ENCODE results near the gene TSC22D2.
A peak's percentile ranks its signal among the peaks of the same experiment; 100 is the strongest.

The TSC22D2 gene

GRCh38 chr3:150408221-150409124 lies at the start of gene TSC22D2:
TSC22D2 (plus strand) TSS chr3:150408298; CDS start chr3:150409351, 1,053 bp downstream.
- peaks cover 0 to 48% (median 24%) of the 10 kb centered on the region in 5 donors for H3K4me1 ChIP-seq (ENCODE audit: control insufficient read depth in 5 of 5, insufficient read depth in 5 of 5, low read length in 5 of 5)

DNA sequence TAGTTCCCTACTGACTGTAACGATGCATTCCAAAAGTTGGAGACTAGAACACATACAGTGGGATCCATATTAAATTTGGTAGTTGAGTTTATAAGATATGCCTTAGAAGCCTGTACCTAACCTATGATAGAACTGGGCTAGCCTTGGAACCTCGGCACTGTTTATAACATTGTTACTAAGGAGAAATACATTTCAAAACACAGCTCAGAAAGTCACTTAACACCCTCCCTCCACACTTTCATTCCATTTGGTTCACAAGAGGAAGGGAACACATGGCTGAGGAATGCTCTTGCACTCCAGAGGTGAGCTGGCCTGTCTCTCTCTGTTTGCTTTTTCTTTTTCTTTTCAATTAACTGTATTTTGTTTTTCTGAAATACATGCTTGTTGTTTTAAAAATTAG lies 48.7 kb upstream of the TSC22D2 start:
- H3K9me3 ChIP-seq (ENCODE audit: control insufficient read depth in 5 of 5, low read length in 5 of 5), result no peaks in the 10 kb centered on the region
- no peaks in the 10 kb centered on the region for H3K4me1 ChIP-seq (ENCODE audit: control insufficient read depth in 5 of 5, insufficient read depth in 5 of 5, low read length in 5 of 5)
- no peaks in the 10 kb centered on the region for H3K27me3 ChIP-seq (ENCODE audit: control insufficient read depth in 5 of 5, insufficient read depth in 4 of 5, low read length in 5 of 5)
- no peaks in the 10 kb centered on the region for H3K36me3 ChIP-seq (ENCODE audit: control insufficient read depth in 5 of 5, insufficient read depth in 5 of 5, low read length in 5 of 5)
- H3K27ac ChIP-seq (ENCODE audit: low read depth, low read length), result no peak overlapping the region
- no peak overlapping the region for H3K4me3 ChIP-seq (ENCODE audit: low read depth in 1 of 5, low read length in 5 of 5)
- H3K9ac ChIP-seq (ENCODE audit: low read length in 5 of 5), result no peak overlapping the region

More at GRCh38 chr3:150408221-150409124, at the start of gene TSC22D2:
- peak within 1 kb of the TSS; percentile 100 for H3K27ac ChIP-seq (ENCODE audit: low read depth, low read length)
- H3K36me3 ChIP-seq (ENCODE audit: control insufficient read depth in 5 of 5, insufficient read depth in 5 of 5, low read length in 5 of 5), result peaks cover 0 to 6% (median 0%) of the 10 kb centered on the region in 5 donors
- peak within 1 kb of the TSS; percentile 73 to 99 (median 87) for H3K4me3 ChIP-seq (ENCODE audit: low read depth in 1 of 5, low read length in 5 of 5)
- peak within 1 kb of the TSS; percentile 90 to 99 (median 98) for H3K9ac ChIP-seq (ENCODE audit: low read length in 5 of 5)
- no peaks in the 10 kb centered on the region for H3K9me3 ChIP-seq (ENCODE audit: control insufficient read depth in 5 of 5, low read length in 5 of 5)
- H3K27me3 ChIP-seq (ENCODE audit: control insufficient read depth in 5 of 5, insufficient read depth in 4 of 5, low read length in 5 of 5), result no peaks in the 10 kb centered on the region

GRCh38 chr3:150360966-150361365 lies 47.1 kb upstream of the TSC22D2 start:
- Histone ChIP-seq H3K27ac (ENCODE audit: low read depth, low read length) (no peak overlapping the region), H3K9ac (ENCODE audit: low read length in 5 of 5) (no peak overlapping the region), H3K4me3 (ENCODE audit: low read depth in 1 of 5, low read length in 5 of 5) (no peak overlapping the region), H3K27me3 (ENCODE audit: control insufficient read depth in 5 of 5, insufficient read depth in 4 of 5, low read length in 5 of 5) (no peaks in the 10 kb centered on the region), H3K9me3 (ENCODE audit: control insufficient read depth in 5 of 5, low read length in 5 of 5) (no peaks in the 10 kb centered on the region), H3K4me1 (ENCODE audit: control insufficient read depth in 5 of 5, insufficient read depth in 5 of 5, low read length in 5 of 5) (no peaks in the 10 kb centered on the region), H3K36me3 (ENCODE audit: control insufficient read depth in 5 of 5, insufficient read depth in 5 of 5, low read length in 5 of 5) (no peaks in the 10 kb centered on the region)

GRCh38 chr3:150362515-150363302 lies 45.4 kb upstream of the TSC22D2 start:
- no peaks in the 10 kb centered on the region for H3K9me3 ChIP-seq (ENCODE audit: control insufficient read depth in 5 of 5, low read length in 5 of 5)

DNA sequence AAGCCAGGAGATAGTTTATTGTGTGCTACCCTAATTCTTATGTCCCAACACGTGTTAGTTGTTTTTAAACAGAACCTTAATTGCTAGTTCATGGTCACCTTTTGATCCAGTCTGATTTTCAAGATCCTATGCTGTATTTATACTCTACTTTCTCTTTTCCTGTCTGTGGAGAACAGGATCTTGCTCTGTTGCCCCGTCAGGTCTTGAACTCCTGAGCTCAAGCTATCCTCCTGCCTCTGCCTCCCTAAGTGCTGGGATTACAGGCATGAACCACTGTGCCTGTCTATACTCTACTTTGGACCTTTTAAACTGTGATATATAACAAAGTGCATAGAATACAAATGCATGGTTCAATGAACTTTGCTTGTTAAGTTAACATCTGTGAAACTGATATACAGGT lies 44.7 kb upstream of the TSC22D2 start:
- Histone ChIP-seq H3K27me3 (ENCODE audit: control insufficient read depth in 5 of 5, insufficient read depth in 4 of 5, low read length in 5 of 5) (no peaks in the 10 kb centered on the region), H3K4me3 (ENCODE audit: low read depth in 1 of 5, low read length in 5 of 5) (no peak overlapping the region), H3K4me1 (ENCODE audit: control insufficient read depth in 5 of 5, insufficient read depth in 5 of 5, low read length in 5 of 5) (peaks cover 0 to 2% (median 0%) of the 10 kb centered on the region in 5 donors), H3K27ac (ENCODE audit: low read depth, low read length) (no peak overlapping the region), H3K36me3 (ENCODE audit: control insufficient read depth in 5 of 5, insufficient read depth in 5 of 5, low read length in 5 of 5) (no peaks in the 10 kb centered on the region), H3K9me3 (ENCODE audit: control insufficient read depth in 5 of 5, low read length in 5 of 5) (no peaks in the 10 kb centered on the region), H3K9ac (ENCODE audit: low read length in 5 of 5) (no peak overlapping the region)

More at GRCh38 chr3:150362515-150363302, 45.4 kb upstream of the TSC22D2 start:
- peaks cover 0 to under 1% (median 0%) of the 10 kb centered on the region in 5 donors for H3K4me1 ChIP-seq (ENCODE audit: control insufficient read depth in 5 of 5, insufficient read depth in 5 of 5, low read length in 5 of 5)
- no peak overlapping the region for H3K9ac ChIP-seq (ENCODE audit: low read length in 5 of 5)
- no peaks in the 10 kb centered on the region for H3K27me3 ChIP-seq (ENCODE audit: control insufficient read depth in 5 of 5, insufficient read depth in 4 of 5, low read length in 5 of 5)
- H3K4me3 ChIP-seq (ENCODE audit: low read depth in 1 of 5, low read length in 5 of 5), result no peak overlapping the region
- no peaks in the 10 kb centered on the region for H3K36me3 ChIP-seq (ENCODE audit: control insufficient read depth in 5 of 5, insufficient read depth in 5 of 5, low read length in 5 of 5)
- no peak overlapping the region for H3K27ac ChIP-seq (ENCODE audit: low read depth, low read length)

GRCh38 chr3:150365132-150365604 lies 42.9 kb upstream of the TSC22D2 start:
- Histone ChIP-seq H3K9me3 (ENCODE audit: control insufficient read depth in 5 of 5, low read length in 5 of 5) (no peaks in the 10 kb centered on the region), H3K27me3 (ENCODE audit: control insufficient read depth in 5 of 5, insufficient read depth in 4 of 5, low read length in 5 of 5) (no peaks in the 10 kb centered on the region), H3K4me1 (ENCODE audit: control insufficient read depth in 5 of 5, insufficient read depth in 5 of 5, low read length in 5 of 5) (peaks cover 0 to 3% (median under 1%) of the 10 kb centered on the region in 5 donors), H3K9ac (ENCODE audit: low read length in 5 of 5) (no peak overlapping the region), H3K27ac (ENCODE audit: low read depth, low read length) (no peak overlapping the region), H3K36me3 (ENCODE audit: control insufficient read depth in 5 of 5, insufficient read depth in 5 of 5, low read length in 5 of 5) (no peaks in the 10 kb centered on the region), H3K4me3 (ENCODE audit: low read depth in 1 of 5, low read length in 5 of 5) (no peak overlapping the region)

DNA sequence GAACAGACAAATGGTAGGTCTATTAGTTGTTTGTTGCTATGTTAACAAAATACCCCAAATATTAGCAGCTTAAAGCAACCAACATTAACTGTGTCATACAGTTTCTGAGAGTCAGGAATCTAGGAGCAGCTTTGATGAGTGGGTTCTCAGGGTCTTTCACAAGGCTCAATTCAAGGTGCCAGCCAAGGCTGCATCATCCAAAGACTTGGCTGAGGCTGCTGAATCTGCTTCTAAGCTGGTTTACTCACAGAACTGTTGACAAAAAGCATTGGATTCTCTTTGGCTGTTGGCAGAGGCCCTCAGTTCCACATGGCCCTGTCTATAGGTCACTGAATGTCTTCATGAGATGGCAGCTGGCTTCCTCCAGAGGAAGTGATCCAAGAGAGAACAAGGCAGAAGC lies 40.3 kb upstream of the TSC22D2 start:
- Histone ChIP-seq H3K27ac (ENCODE audit: low read depth, low read length) (no peak overlapping the region), H3K9me3 (ENCODE audit: control insufficient read depth in 5 of 5, low read length in 5 of 5) (no peaks in the 10 kb centered on the region), H3K4me3 (ENCODE audit: low read depth in 1 of 5, low read length in 5 of 5) (no peak overlapping the region), H3K36me3 (ENCODE audit: control insufficient read depth in 5 of 5, insufficient read depth in 5 of 5, low read length in 5 of 5) (no peaks in the 10 kb centered on the region), H3K9ac (ENCODE audit: low read length in 5 of 5) (no peak overlapping the region), H3K4me1 (ENCODE audit: control insufficient read depth in 5 of 5, insufficient read depth in 5 of 5, low read length in 5 of 5) (peaks cover 3 to 24% (median 13%) of the 10 kb centered on the region in 5 donors), H3K27me3 (ENCODE audit: control insufficient read depth in 5 of 5, insufficient read depth in 4 of 5, low read length in 5 of 5) (no peaks in the 10 kb centered on the region)

DNA sequence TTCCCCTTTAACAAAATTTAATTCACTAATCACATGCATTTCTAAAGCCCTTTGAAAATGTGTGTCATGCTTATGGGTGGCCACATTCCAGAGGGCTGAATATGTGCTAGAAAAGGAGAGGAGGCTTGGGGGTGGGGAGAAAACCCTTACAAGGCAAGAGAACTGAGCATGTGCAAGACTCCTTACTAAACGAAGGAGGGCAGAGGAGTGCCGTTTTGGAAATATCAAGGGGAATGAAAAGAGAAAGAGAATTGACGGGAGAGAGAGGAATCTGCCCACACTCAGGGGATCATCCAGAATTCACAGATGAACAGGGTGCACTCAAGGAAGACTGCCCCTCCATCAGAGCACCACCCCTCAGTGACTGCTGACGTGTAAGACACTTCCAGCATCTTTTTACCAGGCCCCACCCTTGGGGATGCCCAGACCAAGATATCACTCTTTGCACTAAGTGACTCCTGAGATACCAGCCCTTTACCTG lies 37.9 kb upstream of the TSC22D2 start:
- peak overlapping the region in 4 of 5 donors; percentile 1 to 34 (median 8) for H3K4me3 ChIP-seq (ENCODE audit: low read depth in 1 of 5, low read length in 5 of 5)
- H3K27ac ChIP-seq (ENCODE audit: low read depth, low read length), result peak overlapping the region; percentile 94
- H3K36me3 ChIP-seq (ENCODE audit: control insufficient read depth in 5 of 5, insufficient read depth in 5 of 5, low read length in 5 of 5), result no peaks in the 10 kb centered on the region
- H3K9me3 ChIP-seq (ENCODE audit: control insufficient read depth in 5 of 5, low read length in 5 of 5), result no peaks in the 10 kb centered on the region
- peaks cover 3 to 26% (median 14%) of the 10 kb centered on the region in 5 donors for H3K4me1 ChIP-seq (ENCODE audit: control insufficient read depth in 5 of 5, insufficient read depth in 5 of 5, low read length in 5 of 5)
- peak overlapping the region in 2 of 5 donors; percentile 22 to 89 for H3K9ac ChIP-seq (ENCODE audit: low read length in 5 of 5)
- H3K27me3 ChIP-seq (ENCODE audit: control insufficient read depth in 5 of 5, insufficient read depth in 4 of 5, low read length in 5 of 5), result no peaks in the 10 kb centered on the region

DNA sequence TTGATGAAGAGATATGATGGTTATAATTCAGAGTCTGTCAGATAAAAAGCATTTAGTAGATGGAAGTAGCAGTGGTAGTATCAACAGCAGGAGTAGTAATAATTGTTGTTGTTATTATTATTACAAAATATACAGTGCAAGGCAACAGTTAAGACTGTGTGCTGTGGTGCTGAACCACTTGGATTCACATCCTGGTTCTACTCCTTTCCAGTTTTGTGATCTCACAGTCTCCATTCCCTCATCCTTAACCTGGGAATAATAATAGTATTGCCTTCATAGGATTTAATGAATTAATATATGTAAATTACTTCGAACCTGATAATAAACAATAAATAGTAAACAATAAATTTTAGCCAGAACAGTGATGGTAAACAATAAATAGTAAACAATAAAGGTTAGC lies 37.1 kb upstream of the TSC22D2 start:
- Histone ChIP-seq H3K4me3 (ENCODE audit: low read depth in 1 of 5, low read length in 5 of 5) (peak overlapping the region in 3 of 5 donors; percentile 28 to 51 (median 42)), H3K4me1 (ENCODE audit: control insufficient read depth in 5 of 5, insufficient read depth in 5 of 5, low read length in 5 of 5) (peaks cover 3 to 34% (median 23%) of the 10 kb centered on the region in 5 donors), H3K27me3 (ENCODE audit: control insufficient read depth in 5 of 5, insufficient read depth in 4 of 5, low read length in 5 of 5) (no peaks in the 10 kb centered on the region), H3K36me3 (ENCODE audit: control insufficient read depth in 5 of 5, insufficient read depth in 5 of 5, low read length in 5 of 5) (no peaks in the 10 kb centered on the region), H3K9me3 (ENCODE audit: control insufficient read depth in 5 of 5, low read length in 5 of 5) (no peaks in the 10 kb centered on the region), H3K9ac (ENCODE audit: low read length in 5 of 5) (peak overlapping the region in 3 of 5 donors; percentile 48 to 89 (median 73)), H3K27ac (ENCODE audit: low read depth, low read length) (peak overlapping the region; percentile 94)

All from subcutaneous abdominal adipose tissue (tissue), 5 donors.